HUDEP-2 (cell line): ENCODE data around the gene OTOS.

ENCODE experiments used
- DNase-seq, 76 experiments: peaks; one replicate each; lab custom pipeline; 2025; ENCODE audit not compliant: unreplicated experiment in 76 of 76; lab: John Stamatoyannopoulos, UW

OTOS gene

DNA sequence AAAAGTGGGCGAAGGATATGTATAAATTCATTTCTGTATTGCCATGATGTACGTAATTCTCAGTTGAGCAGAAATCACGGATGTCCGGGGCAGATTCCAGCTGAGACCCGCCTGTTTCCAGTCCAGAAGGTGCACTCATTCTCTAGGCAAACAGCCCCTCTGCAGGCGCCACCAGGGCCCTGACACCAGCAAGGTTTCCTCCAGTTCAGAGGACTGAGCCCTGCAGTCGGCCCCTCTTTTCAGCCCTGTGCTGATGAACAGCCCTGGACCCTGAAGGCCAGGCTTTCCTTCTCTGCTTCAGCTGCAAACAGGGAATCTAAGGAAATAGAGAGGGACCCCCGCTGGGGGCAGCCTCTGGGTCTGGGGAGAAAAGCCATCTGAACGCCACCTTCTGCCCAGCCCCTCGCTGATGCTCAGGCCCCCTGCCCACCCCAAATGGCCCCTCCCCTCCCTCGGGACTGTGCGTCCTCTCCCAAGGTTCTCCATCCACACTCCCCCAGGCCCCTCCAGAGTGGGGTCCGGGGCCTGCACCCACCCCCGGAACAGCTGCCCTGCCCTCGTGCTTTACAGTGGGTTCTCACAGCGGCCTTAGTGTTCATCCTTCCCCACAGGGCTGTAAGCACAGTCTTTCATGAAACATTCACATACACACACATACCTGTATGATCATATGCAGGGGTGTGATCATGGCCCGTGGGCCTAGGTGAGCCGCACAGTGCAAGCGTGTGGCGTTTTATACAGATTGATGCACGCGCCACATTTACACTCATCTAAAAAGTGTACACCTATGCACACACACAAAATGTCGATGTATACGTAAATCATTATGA is 16.4 kb downstream of the OTOS start:
- DNase-seq: no peak

DNA sequence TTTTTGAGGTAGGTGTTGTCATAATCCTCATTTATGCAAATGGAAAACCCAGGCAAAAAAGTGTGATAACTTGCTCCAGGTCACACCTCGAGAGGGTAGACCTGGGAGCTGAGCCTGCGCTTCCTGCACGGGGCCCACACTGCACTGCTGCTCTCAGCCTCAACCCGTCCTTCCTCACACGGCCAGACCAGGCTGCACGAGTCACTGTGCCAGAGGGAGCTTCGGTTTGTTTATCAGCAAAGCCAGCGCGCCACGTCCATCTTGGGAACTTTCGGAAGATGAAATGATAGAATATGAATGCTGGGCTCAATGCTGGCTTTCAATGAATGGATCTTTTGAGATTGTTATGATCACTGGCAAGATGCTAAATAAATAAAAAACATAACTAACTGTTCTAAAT is 18.8 kb downstream of the OTOS start:
- no peak for DNase-seq

DNA sequence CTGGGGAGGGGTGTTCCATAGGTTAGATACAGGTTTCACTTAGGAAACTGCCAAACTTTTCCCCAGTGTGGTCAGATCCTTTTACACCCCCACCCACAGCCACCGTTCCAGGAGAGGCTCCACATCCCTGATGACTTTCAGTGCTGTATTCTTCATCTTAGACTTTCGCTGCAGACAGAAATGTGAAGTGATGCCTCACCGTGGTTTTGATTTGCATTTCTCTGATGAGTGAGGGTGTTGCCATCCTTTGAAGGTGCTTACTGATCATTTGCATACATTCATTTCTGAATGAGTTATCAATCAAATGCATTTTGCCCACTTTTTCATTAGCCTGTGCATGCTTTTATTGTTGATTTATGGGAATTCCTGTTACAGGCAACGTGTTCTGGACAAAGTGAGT is 19.3 kb downstream of the OTOS start:
- DNase-seq: no peak

DNA sequence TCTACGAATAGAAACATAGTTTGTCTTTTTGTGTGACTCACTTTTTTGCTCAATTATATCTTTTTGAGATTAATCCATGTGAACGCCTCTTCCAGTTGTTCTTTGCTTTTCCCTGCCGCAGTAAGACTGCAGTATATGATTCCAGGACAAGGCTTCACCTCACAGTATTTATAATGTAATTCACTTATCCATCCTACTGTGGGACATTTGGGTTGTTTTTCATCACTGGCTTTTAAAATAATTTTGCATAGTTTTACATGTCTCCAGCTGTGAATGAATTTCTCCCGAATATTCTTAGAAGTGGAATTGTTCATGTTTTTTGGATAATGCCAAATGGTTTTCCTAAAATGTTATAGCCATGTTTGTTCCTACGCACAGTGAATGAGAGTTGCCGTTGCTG is 26.2 kb downstream of the OTOS start:
- no peak for DNase-seq

DNA sequence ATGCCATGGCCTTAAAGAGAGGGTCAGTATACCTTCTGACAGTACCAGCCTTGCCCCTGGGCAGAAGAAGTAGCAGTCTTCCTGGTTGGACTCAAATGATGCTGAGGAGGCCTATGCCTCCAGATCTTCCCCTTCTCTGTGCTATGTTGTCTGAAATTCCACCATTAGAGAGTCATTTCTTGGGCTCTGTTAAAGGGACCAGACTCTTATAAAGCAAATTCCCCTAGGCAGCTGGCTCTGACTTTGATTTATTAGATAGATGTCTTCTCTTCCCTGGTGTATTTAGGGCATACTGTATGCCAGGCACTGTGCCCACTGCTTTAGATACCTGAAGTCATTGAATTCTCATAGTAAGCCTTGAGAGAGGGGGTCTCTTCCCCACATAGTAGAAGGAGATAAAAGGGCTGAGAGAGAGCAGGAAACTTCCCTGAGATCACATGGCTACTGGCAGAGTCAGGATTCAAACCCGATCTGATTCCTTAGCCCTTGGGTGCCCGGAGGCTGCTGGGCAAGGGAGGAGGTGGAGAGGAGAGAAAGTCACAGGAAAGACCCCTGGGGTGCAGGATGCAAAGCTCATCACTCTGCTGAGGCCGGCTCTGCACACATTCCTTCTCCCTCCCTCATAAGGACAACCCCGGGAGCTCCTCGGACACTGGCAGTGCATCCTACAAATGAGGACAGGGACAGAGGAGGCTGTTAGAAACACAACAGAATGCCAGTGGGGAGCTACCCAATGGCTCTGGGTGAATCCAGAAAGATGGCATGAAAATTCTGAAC is 27.4 kb downstream of the OTOS start:
- DNase-seq: no peak

DNA sequence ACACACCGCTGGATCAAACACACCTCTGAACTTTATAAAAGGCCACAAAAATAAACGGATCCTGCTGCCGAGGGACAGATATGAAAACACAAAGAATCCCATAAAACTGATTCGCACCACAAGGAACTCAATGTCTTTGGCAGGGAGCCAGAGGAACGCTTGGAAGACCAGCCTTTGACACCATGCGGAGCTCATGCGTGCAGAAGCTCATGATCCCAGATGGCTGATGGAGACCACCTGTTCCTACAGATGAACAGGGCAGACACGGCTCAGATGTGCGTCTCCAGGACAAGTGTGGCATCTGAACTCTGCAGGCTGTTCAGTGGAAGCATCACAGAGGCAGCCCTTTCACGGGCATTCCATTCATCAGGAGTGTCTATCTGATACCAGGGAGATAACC is 29.2 kb downstream of the OTOS start:
- no peak for DNase-seq

DNA sequence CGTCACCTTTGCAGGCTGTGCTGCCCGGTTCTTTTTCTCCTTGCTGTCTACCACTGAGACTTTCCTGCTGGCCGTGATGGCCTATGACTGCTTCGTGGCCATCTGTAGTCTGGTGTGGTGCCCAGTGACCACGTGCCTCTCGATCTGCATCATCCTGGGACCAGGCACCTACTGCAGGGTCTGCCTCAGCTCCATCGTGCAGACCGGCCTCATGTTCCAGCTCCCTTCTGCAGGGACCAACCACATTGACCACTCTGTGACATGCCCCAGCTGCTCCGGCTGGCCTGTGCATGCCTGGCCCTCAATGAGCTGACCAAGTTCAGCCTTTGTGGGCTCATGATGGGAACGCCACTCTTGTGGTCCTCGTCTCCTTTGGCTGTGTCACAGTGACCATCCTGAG is 31.1 kb downstream of the OTOS start:
- no peak for DNase-seq

DNA sequence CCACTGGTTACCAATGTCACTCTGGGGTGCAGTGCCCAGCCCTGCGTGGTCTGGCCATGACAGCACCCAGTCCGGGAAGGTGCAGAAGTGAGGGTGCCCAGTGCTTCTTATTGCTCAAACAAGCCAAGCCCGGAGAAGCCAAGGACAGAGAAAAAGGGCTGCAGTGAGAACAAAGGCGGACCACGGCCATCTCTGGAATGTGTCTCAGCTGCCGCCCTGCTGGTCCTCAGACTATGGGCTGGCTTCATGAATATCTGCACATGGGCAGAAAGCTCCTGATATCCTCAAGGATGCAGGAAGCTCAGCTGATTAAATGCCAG is 33.0 kb downstream of the OTOS start:
- no peak for DNase-seq

DNA sequence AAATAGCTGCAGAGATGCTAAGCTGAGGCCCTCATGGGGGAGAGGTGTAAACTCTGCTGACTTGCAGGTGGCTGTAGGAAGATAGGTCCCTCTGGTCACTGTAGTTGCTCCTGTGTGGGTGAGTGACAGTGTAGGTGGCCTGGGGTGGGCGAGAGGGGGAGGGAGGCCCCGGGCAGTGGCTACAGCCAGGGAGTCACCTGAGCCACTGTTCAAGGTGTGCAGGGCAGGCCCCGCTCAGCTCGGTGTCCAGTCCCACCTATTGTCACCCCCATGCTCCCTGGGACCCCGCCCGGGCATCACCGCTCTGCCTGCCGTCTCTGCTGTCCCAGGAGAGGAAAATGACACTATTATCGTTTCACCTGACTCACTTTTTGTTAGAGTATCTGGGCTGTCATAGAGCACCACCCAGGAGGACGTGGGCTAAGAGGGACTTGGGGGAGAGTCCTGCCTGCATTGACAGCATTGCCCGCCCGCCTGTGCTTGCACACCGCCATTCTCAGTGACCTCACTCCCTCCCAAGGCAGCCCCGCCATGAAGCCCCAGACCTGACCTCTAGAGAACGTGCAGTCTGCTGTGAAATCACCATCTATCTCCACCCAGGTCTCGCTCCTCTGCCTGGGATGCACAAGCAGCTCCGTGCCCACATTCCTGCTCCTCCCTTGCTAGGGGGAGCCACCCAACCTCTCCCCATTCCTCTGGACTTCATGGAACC is 33.5 kb downstream of the OTOS start:
- DNase-seq: no peak

DNA sequence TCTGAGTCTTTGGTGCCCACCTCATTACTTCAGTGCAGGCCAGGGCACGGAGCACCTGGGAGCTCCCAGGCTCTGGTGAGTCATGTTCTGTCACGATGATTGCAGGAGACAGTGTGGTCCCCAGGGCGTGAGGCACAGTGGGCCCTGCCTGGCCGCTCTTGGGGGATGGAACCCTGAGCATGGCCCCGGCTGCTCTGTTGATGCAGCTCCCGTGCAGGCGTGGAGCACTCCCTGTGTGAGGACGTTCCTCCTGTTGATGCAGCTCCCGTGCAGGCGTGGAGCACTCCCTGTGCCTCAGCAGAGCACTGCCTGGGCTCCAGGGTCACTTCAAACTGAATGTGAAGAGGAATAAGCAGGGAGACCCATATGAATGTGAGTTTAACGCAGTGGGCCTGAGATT is 34.5 kb downstream of the OTOS start:
- DNase-seq: no peak

DNA sequence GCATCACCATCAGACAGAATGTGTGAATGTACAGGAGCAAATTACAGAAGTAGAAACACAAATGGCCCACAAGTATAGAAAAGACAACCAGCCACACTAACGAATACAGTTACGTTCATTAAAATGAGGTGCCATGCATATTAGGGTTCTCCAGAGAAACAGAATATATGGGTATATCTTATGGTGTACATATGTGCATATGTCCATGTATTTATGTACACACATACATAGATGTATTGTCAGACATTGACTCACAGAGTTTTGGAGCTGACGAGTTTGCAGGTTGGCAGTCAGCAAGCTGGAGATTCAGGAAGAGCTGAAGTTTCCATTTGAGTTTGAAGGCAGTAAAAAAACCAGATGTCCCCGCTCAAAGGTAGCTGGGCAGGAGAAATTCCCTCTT is 37.3 kb downstream of the OTOS start:
- DNase-seq: no peak

DNA sequence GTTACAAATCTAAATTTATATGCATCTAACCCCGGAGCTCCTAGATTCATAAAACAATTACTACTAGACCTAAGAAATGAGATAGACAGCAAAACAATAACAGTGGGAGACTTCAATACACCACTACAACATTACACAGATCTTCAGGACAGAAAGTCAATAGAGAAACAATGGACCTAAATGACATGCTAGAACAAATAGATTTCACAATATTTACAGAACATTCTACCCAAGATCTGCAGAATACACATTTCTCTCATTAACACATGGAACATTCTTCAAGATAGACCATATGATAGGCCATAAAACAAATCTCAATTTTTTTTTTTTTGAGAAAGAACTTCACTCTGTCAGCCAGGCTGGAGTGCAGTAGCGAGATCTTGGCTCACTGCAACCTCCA is 42.1 kb downstream of the OTOS start:
- no peak for DNase-seq

DNA sequence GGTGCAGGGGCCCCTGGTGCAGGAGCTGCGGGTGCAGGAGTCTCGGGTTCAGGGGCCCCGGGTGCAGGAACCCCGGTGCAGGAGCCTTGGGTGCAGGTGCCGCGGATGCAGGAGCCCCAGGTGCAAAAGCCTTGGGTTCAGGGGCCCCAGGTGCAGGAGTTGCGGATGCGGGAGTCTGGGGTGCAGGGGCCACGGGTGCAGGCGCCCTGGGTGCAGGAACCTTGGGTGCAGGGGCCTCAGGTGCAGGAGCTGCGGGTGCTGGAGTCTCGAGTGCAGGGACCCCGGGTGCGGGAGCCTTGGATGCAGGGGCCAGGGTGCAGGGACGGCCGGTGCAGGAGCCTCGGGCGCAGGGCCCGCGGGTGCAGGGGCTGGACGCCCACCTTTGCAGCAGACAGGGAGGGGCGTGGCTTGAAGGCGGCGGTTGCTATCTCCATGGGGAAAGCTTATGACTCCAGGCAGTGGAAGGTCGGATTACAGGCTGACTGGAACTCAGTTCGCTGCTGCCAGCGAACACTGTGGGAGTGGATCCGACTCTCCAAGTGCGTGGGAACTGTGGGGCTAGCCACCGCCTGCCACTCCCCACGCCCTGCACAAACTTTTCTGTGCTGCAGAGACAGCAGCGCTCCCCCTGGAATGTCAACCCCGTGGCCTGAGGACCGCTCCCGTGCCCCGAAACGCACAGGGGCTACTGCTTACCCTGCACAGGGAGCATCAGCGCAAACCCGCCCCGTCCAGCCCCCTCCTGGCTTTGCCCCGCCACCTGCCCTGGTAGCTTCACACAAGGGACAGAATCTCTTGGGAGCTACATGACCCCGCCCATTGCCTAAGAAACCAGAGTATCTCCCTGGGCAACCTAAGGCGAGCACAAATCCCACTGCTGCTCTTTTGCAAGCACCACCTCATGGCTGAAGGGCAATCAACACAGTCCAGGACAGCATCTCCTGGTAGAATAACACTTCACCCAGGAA is 44.6 kb downstream of the OTOS start:
- no peak for DNase-seq

DNA sequence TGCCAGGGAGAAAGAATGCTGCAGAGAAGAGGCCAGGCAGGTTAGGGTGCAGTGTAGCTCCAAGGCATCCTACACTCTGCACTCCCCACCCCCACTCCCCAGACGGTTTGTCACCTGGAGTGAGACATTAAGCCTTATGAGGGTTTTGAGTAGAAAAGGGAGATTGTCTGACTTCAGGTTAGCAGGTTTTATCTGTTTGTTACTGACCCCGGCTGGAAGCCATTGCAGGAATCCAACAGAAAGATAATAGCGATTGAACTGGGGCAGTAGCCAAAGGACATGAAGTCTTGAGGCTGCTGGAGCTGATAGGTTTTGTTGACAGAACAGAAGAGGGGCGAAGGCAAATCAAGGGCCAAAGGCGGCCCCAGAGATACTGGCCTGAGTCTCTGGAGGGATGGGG is 51.2 kb downstream of the OTOS start:
- peak in 16 of 76 experiments; percentile 4 to 45 (median 22) for DNase-seq
